ENCODE results near the gene APLN.

Gene APLN

GRCh38 chrX:129654652-129655546, at the start of gene APLN:
TSS of gene APLN (minus strand) at chrX:129654956. CDS start at chrX:129654630, 326 bp downstream.
- DNase-seq (ENCODE audit: low read depth): no peak

GRCh38 chrX:129704491-129704890, 49.7 kb upstream of the APLN start:
- DNase-seq (ENCODE audit: low read depth): no peak

GRCh38 chrX:129701624-129702069, 46.9 kb upstream of the APLN start:
- no peak for DNase-seq (ENCODE audit: low read depth)

GRCh38 chrX:129700536-129700935, 45.8 kb upstream of the APLN start:
- DNase-seq (ENCODE audit: low read depth): no peak

GRCh38 chrX:129698150-129698549, 43.4 kb upstream of the APLN start:
- no peak for DNase-seq (ENCODE audit: low read depth)

- no peak for DNase-seq (ENCODE audit: low read depth)
Observed at GRCh38 chrX:129697204-129697829, 42.6 kb upstream of the APLN start.

- DNase-seq (ENCODE audit: low read depth): no peak
Observed at GRCh38 chrX:129696463-129697155, 41.9 kb upstream of the APLN start.

GRCh38 chrX:129695937-129696336, 41.2 kb upstream of the APLN start:
- no peak for DNase-seq (ENCODE audit: low read depth)

- DNase-seq (ENCODE audit: low read depth): no peak
Observed at GRCh38 chrX:129695535-129695934, 40.8 kb upstream of the APLN start.

- DNase-seq (ENCODE audit: low read depth): no peak
Observed at GRCh38 chrX:129694805-129695204, 40.0 kb upstream of the APLN start.

GRCh38 chrX:129693354-129693753, 38.6 kb upstream of the APLN start:
- DNase-seq (ENCODE audit: low read depth): no peak

GRCh38 chrX:129690435-129690834, 35.7 kb upstream of the APLN start:
- DNase-seq (ENCODE audit: low read depth): no peak

GRCh38 chrX:129689796-129690195, 35.0 kb upstream of the APLN start:
- no peak for DNase-seq (ENCODE audit: low read depth)

- no peak for DNase-seq (ENCODE audit: low read depth)
Observed at GRCh38 chrX:129688097-129688496, 33.3 kb upstream of the APLN start.

- no peak for DNase-seq (ENCODE audit: low read depth)
Observed at GRCh38 chrX:129686422-129686948, 31.7 kb upstream of the APLN start.

GRCh38 chrX:129682979-129683378, 28.2 kb upstream of the APLN start:
- DNase-seq (ENCODE audit: low read depth): no peak

GRCh38 chrX:129679901-129680300, 25.1 kb upstream of the APLN start:
- no peak for DNase-seq (ENCODE audit: low read depth)

GRCh38 chrX:129678614-129679195, 23.9 kb upstream of the APLN start:
- no peak for DNase-seq (ENCODE audit: low read depth)

- DNase-seq (ENCODE audit: low read depth): no peak
Observed at GRCh38 chrX:129667412-129667811, 12.7 kb upstream of the APLN start.

GRCh38 chrX:129665916-129666644, 11.3 kb upstream of the APLN start:
- no peak for DNase-seq (ENCODE audit: low read depth)

- DNase-seq (ENCODE audit: low read depth): no peak
Observed at GRCh38 chrX:129663171-129663570, 8.4 kb upstream of the APLN start.

All from stimulated activated CD8-positive, alpha-beta memory T cell treated with anti-CD3 and anti-CD28 coated beads, Interleukin-12 subunit alpha, Interleukin-12 subunit beta, amount 100 ng/mL, for 1 hour (primary cell).